A549 (cell line): Measurements from ENCODE around the gene SLC39A13.

ENCODE experiments used
- MAFK ChIP-seq: fragments of 450-650 bp; IDR thresholded peaks from 2 replicates; pipeline ENCODE4 v1.6.1; 2014; ENCODE audit not compliant: partially characterized antibody
- MYC ChIP-seq: IDR thresholded peaks from 2 replicates; pipeline ENCODE4 v1.6.1; 2012; ENCODE audit warnings: mild to moderate bottlenecking, inconsistent platforms, low read length, improper control_type of control experiment, borderline replicate concordance
- NFE2L2 ChIP-seq: fragments of 150-350 bp; conservative IDR thresholded peaks from 2 replicates; pipeline ENCODE4 v1.6.1; 2014; ENCODE audit warnings: low read length
- SREBF2 ChIP-seq: fragments of 450-650 bp; IDR thresholded peaks from 2 replicates; pipeline ENCODE4 v1.6.1; 2014; ENCODE audit warnings: mild to moderate bottlenecking, moderate library complexity
- TF ChIP-seq, protein P1 (sequence below): fragments of >200 bp; sonication (Bioruptor Twin); formaldehyde crosslinking; IDR thresholded peaks from 3 replicates; pipeline ENCODE4 v1.5.1; 2016

GRCh38 chr11:47413351-47413750 lies 5.0 kb downstream of the SLC39A13 start:
- TF ChIP-seq, protein P1, sequence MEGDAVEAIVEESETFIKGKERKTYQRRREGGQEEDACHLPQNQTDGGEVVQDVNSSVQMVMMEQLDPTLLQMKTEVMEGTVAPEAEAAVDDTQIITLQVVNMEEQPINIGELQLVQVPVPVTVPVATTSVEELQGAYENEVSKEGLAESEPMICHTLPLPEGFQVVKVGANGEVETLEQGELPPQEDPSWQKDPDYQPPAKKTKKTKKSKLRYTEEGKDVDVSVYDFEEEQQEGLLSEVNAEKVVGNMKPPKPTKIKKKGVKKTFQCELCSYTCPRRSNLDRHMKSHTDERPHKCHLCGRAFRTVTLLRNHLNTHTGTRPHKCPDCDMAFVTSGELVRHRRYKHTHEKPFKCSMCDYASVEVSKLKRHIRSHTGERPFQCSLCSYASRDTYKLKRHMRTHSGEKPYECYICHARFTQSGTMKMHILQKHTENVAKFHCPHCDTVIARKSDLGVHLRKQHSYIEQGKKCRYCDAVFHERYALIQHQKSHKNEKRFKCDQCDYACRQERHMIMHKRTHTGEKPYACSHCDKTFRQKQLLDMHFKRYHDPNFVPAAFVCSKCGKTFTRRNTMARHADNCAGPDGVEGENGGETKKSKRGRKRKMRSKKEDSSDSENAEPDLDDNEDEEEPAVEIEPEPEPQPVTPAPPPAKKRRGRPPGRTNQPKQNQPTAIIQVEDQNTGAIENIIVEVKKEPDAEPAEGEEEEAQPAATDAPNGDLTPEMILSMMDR = no peak
- no peak for TF ChIP-seq MYC
- TF ChIP-seq NFE2L2 = no peak
- no peak for TF ChIP-seq SREBF2
- TF ChIP-seq MAFK = no peak
